Amygdala (tissue), 56 donors: ENCODE results near the gene EEF2K.

Experiments
- DNase-seq, 56 donors: peaks; one replicate each; lab custom pipeline; 2025; lab: John Stamatoyannopoulos, UW

The EEF2K gene

DNA sequence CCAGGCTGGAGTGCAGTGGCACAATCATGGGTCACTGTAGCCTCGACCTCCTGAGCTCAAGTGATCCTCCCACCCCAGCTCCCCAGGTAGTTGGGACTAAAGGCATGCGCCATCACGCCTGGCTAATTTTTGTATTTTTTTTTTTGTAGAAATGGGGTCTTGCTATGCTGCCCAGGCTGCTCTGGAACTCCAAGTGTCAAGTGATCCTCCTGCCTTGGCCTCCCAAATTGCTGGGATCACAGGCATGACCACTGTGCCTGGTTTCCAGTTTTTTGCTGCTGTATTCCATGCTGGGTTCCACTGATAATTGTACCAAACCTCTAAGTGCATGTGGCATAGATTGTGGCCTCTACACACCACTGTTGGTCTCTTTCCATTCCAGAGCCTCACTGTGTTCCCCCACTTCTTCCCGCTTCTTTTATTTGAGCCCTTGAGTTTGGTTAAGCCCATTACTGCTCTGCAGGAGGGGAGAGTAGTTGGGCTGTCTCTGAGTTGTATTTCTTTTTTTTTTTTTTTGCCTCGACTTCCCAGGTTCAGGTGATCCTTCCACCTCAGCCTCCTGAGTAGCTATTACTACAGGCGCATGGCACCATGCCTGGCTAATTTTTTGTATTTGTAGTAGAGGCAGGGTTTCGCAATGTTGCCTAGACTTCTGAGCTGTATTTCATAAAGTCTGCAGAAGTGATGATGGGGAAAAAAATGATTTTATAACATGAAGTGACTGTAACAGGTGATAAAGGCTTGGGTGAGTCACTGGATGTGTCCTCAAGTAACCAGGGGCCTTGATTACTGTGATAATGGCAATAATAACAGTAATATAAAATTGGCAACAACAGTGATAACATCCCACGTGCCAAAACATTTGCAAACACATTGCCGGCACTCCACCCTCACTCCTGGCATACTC, 30.0 kb downstream of the EEF2K start:
- no peak for DNase-seq

DNA sequence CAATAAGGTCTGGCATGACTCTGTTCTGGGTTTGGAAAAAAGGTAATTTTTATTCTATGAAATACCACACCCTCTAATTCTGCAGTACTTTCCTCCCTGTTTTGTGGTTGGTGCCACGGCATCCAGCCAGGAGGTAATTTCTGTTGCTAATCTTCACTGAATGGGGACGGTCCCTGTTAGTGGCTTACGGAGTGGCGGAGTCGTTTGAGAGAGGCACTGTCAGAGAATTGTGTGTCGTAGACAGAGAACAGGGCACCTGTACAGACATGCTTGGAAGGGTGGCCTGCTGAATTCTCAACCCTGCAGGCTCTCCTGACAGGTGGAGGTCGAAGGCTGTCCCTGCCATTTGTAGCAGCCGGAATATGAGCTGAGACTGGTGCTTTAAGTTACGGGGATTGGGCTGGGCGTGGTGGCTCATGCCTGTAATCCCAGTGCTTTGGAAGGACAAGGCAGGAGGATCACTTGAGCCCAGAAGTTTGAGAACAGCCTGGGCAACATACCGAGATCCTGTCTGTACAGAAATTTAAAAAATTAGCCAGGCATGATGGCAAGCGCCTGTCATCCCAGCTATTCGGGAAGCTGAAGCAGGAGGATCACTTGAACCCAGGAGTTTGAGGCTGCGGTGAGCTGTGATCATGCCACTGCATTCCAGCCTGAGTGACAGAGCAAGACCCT, 33.2 kb downstream of the EEF2K start:
- DNase-seq: no peak

DNA sequence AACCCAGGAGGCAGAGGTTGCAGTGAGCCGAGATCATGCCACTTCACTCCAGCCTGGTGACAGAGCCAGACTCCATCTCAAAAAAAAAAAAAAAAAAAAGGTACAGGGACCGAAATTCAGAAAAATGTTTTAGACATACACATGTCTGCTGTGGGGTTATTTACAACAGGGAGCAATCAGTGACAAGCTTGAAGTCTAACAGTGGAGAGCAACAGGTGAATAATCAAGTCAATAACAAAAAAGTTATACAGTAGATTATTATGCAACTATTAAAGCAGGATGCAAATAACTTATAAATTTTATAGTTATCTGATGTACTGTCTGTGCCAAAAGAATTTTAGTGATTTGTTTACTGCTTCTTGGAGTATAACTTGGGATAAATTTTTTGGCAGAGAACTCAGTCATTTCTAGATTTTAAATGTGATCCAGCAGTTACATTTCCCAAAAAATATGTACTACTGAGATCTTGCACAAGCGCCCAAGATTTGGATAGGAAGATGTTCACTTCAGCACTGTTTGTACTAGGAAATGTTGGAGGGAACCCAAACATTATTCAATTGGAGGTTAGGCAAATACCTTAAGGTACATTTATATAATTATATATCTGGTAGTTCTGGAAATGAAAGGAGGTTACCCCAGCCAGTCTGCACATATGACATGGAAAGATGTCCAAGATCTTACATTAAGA, 34.1 kb downstream of the EEF2K start:
- no peak for DNase-seq

DNA sequence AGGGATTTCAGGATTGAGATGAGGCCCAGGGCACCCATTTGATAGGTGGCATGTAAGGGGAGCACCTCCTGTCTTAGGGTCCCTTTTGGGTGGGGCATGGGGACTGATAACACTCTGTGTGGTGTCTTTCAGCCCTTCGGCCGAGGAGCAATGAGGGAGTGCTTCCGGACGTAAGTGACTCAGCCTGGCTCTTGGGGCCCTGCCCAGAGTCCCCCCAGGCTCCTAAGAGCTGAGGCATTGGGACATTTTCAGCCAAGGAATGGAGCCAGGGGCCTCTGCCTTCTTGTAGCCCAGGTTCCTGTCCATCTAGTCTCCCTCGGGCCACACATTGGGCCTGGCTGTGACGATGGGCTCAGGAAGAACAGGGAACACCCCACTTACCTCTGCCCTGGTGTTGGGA, 44.4 kb downstream of the EEF2K start:
- no peak for DNase-seq

DNA sequence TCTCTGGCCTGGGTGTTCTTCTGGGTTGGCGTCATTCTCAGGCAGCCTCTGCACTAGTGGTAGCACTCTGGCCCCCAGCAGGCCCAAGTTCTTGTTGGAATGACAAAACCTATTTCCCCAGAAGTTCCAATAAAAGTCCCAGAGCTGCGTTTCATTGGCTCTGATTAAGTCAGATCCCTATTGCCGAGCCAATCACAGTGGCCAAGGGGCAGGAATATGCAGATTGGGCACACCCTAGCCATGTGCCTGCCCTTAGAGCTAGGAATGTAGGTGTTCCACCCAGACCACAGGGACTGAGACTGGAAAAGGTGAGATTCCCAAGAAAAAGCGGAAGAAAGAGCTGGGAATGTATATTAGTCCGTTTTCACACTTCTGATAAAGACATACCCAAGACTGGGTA, 46.2 kb downstream of the EEF2K start:
- DNase-seq: peak in 1 of 56 donors; percentile 3

DNA sequence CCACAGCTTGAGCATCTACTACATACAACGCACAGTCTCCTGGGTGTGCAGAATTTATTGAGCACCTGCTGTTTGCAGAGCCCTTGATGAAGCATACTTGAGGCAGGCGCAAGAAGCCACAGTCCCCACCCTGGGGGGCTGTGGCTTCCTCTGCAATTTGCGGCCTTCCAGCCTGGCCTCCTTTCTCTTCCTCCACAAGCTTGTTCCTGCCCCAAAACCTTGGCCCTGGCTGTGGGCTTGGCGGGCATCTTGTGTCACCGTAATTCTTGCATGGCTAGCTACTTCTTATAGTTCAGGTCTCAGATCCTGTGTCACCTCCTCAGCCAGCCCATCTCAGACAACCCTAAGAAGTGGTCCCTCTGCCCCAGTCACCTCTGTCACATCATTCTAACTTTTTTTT, 47.2 kb downstream of the EEF2K start:
- DNase-seq: no peak

DNA sequence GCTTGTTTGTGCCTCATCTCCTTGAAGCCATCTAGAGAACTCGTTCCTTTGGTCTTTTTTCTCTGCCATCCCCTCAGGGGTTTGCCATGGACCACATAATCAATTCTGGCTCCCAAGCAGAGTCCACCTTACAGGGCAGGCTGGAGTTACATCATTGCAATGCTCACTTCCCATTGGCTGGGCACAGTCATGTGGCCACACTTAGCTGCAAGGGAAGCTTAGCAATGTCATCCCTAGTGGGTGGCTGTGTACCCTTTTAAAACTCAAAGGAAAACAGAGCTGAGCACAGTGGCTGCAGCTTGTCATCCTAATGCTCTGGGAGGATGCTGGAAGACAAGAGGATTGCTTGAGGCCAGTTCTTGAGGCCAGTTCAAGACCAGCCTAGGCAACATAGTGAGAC, 49.3 kb downstream of the EEF2K start:
- no peak for DNase-seq

DNA sequence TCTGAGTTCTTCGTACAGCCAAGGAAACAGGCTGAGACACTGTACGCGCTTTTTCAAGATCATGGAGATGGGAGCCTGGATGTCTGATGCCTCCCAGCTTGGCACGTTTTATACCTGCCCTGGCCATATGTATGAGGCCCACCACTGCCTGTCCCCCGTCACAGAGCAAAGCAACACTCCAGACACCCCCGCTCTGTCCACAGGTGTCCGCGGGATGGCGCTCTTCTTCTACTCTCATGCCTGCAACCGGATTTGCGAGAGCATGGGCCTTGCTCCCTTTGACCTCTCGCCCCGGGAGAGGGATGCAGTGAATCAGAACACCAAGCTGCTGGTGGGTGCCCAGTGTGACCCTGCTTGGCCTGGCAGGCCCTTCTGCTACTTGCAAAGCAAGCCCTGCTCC, 51.4 kb downstream of the EEF2K start:
- no peak for DNase-seq

DNA sequence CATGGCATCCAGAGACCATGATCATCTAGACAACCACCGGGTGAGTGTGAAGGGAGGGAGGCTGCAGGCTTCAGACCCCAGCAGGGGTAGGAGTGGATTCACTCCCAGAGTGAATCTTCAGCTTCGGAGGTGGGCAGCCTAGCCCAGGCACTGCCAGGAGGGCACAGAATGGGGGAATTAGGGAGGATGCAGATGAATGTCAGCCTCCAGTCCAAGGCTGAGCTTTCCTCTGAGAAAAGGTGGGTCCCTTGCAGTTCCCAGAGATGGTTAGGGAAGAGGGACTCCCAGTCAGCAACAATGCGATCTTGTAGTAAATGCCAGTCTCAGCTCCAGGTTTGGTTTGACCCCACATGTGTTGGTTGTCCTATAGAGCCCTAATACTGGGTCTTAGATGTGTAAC, 54.4 kb downstream of the EEF2K start:
- DNase-seq: no peak

DNA sequence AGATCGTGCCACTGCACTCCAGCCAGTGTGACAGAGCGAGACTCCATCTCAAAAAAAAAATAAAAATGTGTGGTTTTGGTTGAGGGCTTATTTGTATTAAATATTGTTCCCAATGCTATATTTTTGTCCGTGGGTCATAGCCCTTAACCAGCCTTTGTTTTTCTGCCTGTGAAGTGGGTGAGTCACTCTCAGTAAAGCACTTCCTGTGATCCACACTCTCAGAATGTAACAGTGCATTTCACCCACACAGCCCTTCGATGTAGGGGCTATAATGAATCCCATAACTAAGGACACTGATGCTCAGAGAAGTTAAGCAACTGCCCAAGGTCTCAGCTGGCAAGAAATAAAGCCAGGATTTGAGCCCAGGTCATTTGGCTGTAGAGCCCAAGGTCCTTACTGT, 56.4 kb downstream of the EEF2K start:
- DNase-seq: no peak

DNA sequence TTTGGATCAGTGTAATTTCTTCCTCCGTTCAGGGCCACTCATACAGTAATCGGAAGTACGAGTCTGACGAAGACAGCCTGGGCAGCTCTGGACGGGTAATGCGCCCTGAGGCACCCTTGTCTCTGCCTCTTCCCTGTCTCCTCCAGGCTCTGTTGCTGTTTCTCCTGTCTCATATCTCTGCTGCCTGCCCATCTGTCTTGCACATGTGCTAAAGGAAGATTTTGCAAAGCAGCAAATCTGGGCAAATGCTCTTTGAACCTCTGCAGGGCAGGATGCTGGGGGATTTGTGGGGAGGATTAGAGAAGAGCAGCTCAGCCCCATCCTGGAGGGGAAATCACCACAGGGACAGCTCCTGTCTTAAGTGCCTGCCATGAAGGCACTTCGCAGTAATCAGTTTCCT, 58.7 kb downstream of the EEF2K start:
- DNase-seq: no peak

DNA sequence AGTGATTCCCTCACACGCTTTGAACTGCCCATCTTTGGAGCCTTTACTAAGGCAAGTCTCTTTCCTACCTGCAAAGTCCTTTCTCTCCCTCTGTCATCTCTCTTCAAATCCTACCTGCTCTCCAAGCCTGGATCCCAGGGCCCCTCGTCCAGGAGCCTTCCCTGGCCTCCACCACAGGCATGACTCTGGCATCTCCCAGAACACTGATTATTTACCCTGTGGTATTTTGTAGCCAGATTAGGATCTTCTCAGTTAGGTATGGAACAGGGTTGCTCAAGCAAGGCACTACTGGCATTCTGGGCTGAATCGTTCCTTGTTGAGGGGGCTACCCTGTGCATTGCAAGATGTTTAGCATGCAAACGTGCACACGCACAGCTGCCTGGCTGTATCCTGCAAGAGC, 59.3 kb downstream of the EEF2K start:
- DNase-seq: no peak

DNA sequence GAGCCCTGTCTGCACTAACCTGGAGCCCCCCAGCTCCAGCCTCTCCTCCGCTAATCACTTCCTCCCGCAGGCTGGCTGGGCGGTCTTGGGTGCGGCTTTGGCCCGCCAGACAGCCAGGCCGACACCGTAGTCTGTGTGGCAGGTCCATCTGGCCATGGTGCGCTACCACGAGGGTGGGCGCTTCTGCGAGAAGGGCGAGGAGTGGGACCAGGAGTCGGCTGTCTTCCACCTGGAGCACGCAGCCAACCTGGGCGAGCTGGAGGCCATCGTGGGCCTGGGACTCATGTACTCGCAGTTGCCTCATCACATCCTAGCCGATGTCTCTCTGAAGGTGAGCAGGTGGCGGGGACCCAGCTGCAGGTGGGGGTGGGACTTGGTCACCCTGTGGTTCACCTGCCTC, 60.5 kb downstream of the EEF2K start:
- DNase-seq: no peak

DNA sequence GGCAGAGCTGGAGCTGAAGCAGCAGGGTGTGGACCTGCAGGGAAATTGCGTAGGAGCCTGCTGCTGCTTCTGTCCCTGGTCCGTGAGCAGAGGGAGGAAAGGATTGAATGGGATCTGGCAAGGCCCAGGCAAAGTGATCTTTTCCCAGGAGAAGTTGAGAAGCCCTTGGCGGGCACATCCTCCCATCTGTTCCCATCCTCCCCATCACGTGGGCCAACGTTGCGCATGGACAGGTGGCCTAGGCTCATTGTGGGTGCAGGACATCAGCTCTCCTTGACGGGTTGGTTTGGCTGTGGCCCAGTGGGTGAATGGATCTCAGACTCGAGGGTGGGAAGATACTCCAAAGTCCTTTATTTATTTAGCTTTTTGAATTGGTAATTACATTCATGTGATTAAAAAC, 61.7 kb downstream of the EEF2K start:
- no peak for DNase-seq

DNA sequence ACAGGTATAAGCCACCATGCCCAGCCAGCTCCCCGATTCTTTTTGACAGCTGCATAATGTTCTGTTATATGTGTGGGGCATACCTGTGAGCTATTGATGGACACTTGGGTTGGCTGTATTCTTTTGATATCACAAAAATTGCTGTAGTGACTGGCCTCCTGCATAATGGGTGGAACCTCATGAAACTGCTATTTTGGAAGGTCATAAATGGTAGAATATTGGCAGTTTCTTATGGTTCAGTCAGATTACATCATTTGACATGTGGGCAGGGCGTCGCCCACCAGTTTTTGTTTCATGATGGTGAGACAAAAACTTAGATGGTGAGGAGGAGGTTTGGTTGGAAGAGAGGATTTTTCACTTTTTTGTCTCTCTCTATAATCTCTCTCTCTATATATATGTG, 64.4 kb downstream of the EEF2K start:
- DNase-seq: no peak

DNA sequence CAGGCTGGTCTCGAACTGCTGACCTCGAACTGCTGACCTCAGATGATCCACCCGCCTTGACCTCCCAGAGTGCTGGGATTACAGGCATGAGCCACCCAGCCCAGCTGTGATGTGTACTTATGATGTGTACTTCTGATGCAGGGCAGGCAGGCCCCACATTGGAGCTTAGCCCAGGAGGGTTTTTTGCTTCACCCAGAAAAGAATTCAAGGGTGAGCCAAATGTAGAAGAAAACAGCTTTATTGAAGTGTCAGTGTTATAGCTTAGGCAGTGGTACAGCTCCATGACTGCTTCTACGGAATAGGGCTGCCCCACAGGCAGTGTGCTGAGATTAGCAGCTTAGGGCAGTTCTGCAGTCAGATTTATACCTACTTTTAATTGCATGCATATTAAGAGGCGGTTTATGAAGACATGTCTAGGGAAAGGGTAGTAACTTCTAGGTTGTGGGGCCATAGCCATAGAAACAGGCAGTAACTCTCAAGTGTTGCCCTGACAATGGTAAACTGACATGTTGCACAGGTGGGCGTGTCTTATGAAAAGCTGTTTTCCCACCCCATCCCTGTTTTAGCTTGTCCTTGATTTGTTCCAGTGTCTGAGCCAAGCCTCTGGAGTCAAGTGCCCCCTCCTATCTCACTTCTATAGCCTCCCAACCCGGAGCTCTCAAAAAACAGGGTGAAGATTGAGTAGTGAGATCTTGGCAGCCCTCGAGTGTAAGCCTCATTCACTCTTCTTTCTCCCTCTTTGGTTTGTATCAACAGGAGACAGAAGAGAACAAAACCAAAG, 67.0 kb downstream of the EEF2K start:
- peak in 3 of 56 donors; percentile 2 to 10 (median 4) for DNase-seq

DNA sequence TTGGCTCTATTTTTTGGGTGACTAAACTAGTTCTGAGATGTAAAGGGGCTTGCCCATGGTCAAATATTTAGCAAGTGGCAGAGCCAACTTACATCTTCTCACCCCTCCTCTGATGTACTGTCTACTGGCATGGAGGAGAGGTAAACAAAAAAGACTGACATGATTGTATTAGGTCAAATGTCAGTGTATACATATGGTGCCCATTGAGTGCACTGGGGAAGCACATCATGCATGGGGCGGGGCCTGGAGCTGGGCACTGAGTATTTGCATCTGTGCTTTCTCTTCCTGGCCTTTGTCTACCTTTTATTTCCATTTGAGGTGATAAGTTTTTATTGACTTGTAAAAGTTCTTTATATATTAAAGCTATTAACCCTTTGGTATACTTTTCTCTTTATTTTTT, 68.8 kb downstream of the EEF2K start:
- DNase-seq: no peak

DNA sequence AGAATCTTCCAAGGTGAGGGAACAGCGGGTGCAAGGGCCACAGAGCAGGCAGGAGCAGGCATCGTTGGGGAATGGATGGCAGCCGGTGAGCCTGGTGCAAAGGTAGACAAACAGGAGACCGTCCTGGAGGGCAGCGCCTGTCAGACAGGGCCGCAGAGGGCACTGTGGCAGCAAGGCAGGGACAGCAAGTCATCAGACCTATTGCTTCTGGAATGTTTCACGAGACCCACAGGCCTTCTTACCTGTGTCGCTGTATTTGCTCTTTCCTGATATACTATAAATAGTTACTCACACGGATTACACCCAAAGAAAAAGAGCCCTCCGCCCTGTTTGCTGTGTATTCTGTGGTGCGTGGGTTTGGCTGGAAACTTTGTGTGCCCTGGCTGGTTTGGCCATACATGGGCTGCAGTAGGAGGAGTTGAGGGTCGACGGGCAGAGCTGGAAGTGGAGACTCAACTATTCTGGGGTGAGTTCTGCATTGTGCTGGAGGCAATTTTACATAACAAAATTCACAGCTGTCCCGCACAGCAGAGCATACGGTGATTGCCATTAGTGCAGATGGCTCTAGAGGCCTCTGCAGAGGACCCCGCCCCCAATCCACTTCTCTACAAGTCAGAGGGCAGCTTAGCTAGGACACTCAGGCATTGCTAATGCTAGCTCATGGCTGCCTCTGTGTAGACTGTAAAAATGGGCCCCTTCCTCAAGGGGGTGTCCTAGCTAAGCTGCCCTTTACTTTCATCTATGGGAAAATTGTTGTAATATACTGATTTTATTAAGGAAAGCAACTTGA, 72.6 kb downstream of the EEF2K start:
- DNase-seq: no peak

DNA sequence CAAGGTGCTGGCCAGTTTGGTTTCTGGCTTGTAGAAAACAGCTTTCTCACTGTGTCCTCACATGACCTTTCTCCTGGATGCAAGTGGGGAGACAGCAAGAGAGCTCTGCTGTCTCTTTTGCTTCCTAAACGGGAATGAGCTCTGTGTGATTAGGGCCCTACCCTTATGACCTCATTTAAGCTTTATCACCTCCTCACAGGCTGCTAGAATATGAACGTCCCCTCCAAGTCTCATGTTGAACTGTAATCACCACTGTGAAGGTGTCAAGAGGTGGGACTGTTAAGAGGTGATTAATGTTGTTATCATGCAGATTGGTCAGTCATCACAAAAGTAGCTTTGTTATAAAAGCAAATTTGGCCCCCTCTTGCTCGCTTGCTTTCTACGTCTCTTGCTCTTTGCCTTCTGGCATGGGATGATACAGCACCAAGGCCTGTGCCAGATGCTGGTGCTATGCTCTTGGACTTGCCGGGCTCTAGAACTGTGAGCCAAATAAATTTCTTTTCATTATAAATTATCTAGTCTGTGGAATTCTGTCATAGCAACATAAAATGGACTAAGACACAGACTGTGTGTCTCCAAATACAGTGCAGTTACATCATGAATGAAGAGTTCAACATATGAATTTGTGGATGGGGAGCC, 76.3 kb downstream of the EEF2K start:
- no peak for DNase-seq
